ENCODE results near the gene SCMH1.

DNA sequence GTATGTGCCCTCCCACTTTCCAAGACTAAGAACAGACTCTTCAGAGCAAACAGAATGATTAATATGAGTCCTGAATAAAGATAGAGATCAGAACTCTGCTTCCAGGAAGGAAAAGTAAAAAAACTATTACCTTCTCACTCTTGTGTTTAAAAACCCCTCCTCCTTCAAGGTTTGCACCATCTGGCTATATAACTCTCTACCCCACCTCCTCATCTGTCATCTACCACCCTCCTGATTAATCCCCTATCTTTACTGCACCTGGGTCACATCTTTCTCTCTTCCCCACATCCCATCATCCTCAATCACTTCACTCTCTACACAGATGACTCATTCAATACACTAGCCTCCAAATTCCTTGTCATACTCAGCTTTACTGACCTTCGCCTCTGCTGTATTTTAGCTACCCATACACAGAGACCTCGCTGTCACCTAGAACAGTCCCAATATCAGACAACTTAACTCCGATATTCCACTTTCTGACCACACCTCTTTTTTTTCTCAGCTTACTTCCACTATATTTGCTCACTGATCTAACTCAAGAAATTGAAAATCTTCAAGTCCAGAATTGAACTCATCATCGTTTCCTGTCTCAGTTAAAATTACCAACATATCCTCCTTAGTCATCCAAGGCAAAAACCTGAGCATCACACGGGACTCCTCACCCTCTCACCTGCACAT is 3.7 kb downstream of the SCMH1 start:
- TF ChIP-seq, protein P1, sequence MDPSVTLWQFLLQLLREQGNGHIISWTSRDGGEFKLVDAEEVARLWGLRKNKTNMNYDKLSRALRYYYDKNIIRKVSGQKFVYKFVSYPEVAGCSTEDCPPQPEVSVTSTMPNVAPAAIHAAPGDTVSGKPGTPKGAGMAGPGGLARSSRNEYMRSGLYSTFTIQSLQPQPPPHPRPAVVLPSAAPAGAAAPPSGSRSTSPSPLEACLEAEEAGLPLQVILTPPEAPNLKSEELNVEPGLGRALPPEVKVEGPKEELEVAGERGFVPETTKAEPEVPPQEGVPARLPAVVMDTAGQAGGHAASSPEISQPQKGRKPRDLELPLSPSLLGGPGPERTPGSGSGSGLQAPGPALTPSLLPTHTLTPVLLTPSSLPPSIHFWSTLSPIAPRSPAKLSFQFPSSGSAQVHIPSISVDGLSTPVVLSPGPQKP (IDR thresholded peaks at IDR 0.05; ENCODE audit: borderline replicate concordance, low read depth, low read length): no peak
- TF ChIP-seq SMC3 (IDR thresholded peaks at IDR 0.05; ENCODE audit: low read depth, low read length): no peak
- TF ChIP-seq, protein P2, sequence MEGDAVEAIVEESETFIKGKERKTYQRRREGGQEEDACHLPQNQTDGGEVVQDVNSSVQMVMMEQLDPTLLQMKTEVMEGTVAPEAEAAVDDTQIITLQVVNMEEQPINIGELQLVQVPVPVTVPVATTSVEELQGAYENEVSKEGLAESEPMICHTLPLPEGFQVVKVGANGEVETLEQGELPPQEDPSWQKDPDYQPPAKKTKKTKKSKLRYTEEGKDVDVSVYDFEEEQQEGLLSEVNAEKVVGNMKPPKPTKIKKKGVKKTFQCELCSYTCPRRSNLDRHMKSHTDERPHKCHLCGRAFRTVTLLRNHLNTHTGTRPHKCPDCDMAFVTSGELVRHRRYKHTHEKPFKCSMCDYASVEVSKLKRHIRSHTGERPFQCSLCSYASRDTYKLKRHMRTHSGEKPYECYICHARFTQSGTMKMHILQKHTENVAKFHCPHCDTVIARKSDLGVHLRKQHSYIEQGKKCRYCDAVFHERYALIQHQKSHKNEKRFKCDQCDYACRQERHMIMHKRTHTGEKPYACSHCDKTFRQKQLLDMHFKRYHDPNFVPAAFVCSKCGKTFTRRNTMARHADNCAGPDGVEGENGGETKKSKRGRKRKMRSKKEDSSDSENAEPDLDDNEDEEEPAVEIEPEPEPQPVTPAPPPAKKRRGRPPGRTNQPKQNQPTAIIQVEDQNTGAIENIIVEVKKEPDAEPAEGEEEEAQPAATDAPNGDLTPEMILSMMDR (conservative IDR thresholded peaks at IDR 0.05; ENCODE audit: low read depth, low read length): no peak
- TF ChIP-seq BHLHE40 (IDR thresholded peaks at IDR 0.05; ENCODE audit: low read depth, low read length): no peak
- TF ChIP-seq RAD21 (IDR thresholded peaks at IDR 0.05; ENCODE audit: low read length): no peak
- no peak for TF ChIP-seq POLR2A (IDR thresholded peaks at IDR 0.05; ENCODE audit: low read depth, low read length)
- no peak for TF ChIP-seq MAZ (IDR thresholded peaks at IDR 0.05; ENCODE audit: borderline replicate concordance, low read depth, low read length)
- TF ChIP-seq MAFK (IDR thresholded peaks at IDR 0.05; ENCODE audit: low read depth, low read length): no peak
- TF ChIP-seq, protein P3, sequence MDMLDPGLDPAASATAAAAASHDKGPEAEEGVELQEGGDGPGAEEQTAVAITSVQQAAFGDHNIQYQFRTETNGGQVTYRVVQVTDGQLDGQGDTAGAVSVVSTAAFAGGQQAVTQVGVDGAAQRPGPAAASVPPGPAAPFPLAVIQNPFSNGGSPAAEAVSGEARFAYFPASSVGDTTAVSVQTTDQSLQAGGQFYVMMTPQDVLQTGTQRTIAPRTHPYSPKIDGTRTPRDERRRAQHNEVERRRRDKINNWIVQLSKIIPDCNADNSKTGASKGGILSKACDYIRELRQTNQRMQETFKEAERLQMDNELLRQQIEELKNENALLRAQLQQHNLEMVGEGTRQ (IDR thresholded peaks at IDR 0.05; ENCODE audit: low read depth, low read length): no peak
- peak; percentile 20; the same call in 1 of the 2 replicates for TF ChIP-seq FOS (IDR thresholded peaks at IDR 0.05; ENCODE audit: low read depth, low read length)
- TF ChIP-seq NFE2L2 (IDR thresholded peaks at IDR 0.05; ENCODE audit: low read depth, low read length): no peak

Measured in IMR-90 (cell line).